Measurements from ENCODE around the gene IGFLR1. TPM values are rescaled to one million over a fixed set of nuclear protein-coding genes. Genes with fewer than 3 reads are reported as not detected.

Gene IGFLR1
- total RNA-seq, 4 donors from 2014 or later, result 4.4 to 13.8 (median 5.9) TPM

GRCh38 chr19:35727053-35727955 lies 14.9 kb downstream of the IGFLR1 start:
- TF ChIP-seq CTCF (IDR thresholded peaks at IDR 0.05; ENCODE audit: low read depth), result no peak

GRCh38 chr19:35725216-35725861 lies 16.9 kb downstream of the IGFLR1 start:
- TF ChIP-seq CTCF (IDR thresholded peaks at IDR 0.05; ENCODE audit: low read depth), result no peak

GRCh38 chr19:35724560-35724959 lies 17.7 kb downstream of the IGFLR1 start:
- no peak for TF ChIP-seq CTCF (IDR thresholded peaks at IDR 0.05; ENCODE audit: low read depth)

- TF ChIP-seq CTCF (IDR thresholded peaks at IDR 0.05; ENCODE audit: low read depth), result no peak
Measured at GRCh38 chr19:35723671-35724070, 18.6 kb downstream of the IGFLR1 start.

GRCh38 chr19:35722897-35723296 lies 19.4 kb downstream of the IGFLR1 start:
- no peak for TF ChIP-seq CTCF (IDR thresholded peaks at IDR 0.05; ENCODE audit: low read depth)

GRCh38 chr19:35722461-35722860 lies 19.8 kb downstream of the IGFLR1 start:
- no peak for TF ChIP-seq CTCF (IDR thresholded peaks at IDR 0.05; ENCODE audit: low read depth)

GRCh38 chr19:35721374-35721773 lies 20.9 kb downstream of the IGFLR1 start:
- no peak for TF ChIP-seq CTCF (IDR thresholded peaks at IDR 0.05; ENCODE audit: low read depth)
